Endothelial cell of umbilical vein (primary cell): Measurements from ENCODE around the gene CYSLTR2. TPM values are rescaled to one million over a fixed set of nuclear protein-coding genes. Genes with fewer than 3 reads are reported as not detected.

ENCODE experiments used
- BruUV-seq: library from RNA; stranded (reverse); fragments of 400-500 nt; replicated peaks from 2 replicates; lab custom pipeline; 2021; lab: Mats Ljungman, UMichigan
- CTCF ChIA-PET: fragments of 300-600, 350-600 bp; sonication (Branson Sonifier 250); formaldehyde crosslinking; loops from one replicate; lab custom pipeline; 2021; ENCODE audit warnings: antibody characterized with exemption, inconsistent platforms; lab: Charles Lee
- POLR2A ChIA-PET: fragments of 300-600, 350-600 bp; sonication (Branson Sonifier 250); formaldehyde crosslinking; loops from one replicate; lab custom pipeline; 2021; ENCODE audit warnings: antibody characterized with exemption, inconsistent platforms; lab: Charles Lee
- DNase-seq: peaks from one replicate; pipeline ENCODE4 v3.0.0-alpha.2; 2011; ENCODE audit warnings: low read depth, low spot score
- FAIRE-seq: peaks from 2 replicates; lab custom pipeline; 2011; peaks lifted over from hg19 to GRCh38; lab: Jason Lieb, UNC
- H2AFZ ChIP-seq: 2 replicates; pipeline ENCODE4 v1.6.0; 2012; ENCODE audit warnings: low read depth, low read length, control low read depth, inconsistent platforms
- H3K27ac ChIP-seq: 2 replicates; pipeline ENCODE4 v1.5.1; 2011; ENCODE audit warnings: low read depth, mild to moderate bottlenecking, control low read depth, low read length, moderate library complexity; ENCODE audit not compliant: insufficient read depth
- H3K27me3 ChIP-seq, 2 experiments: 2 replicates each; pipeline versions ENCODE4 v1.6.0 to v1.6.1; 2011; ENCODE audit warnings: low read length in 2 of 2, mixed read lengths in 1 of 2; ENCODE audit not compliant: control insufficient read depth in 2 of 2, insufficient read depth in 2 of 2
- H3K36me3 ChIP-seq, 2 experiments: 2 replicates in 1 of 2; 3 replicates in 1 of 2; pipeline ENCODE4 v1.5.1; 2011; ENCODE audit warnings: low read length in 2 of 2, mild to moderate bottlenecking in 1 of 2, moderate library complexity in 1 of 2; ENCODE audit not compliant: control insufficient read depth in 2 of 2, insufficient read depth in 2 of 2; ENCODE audit errors: extremely low read depth in 1 of 2
- H3K4me1 ChIP-seq: 3 replicates; pipeline ENCODE4 v1.5.1; 2011; ENCODE audit warnings: mild to moderate bottlenecking, low read length; ENCODE audit not compliant: control insufficient read depth, insufficient read depth; ENCODE audit errors: extremely low read depth
- H3K4me2 ChIP-seq: 2 replicates; pipeline ENCODE4 v1.6.1; 2011; ENCODE audit warnings: low read length, control low read depth, mixed read lengths; ENCODE audit not compliant: insufficient read depth
- H3K4me3 ChIP-seq, 3 experiments: fragments of 200-600 bp in 1 of 3; sonication (generic), shearing (Covaris generic) in 1 of 3; replicated peaks in 1 of 3; 2 replicates each; pipeline ENCODE4 v1.5.1; 2011 to 2016; ENCODE audit warnings: control low read depth in 3 of 3, low read length in 3 of 3, mild to moderate bottlenecking in 2 of 3, inconsistent platforms in 1 of 3, low read depth in 1 of 3, moderate library complexity in 1 of 3; ENCODE audit not compliant: insufficient read depth in 1 of 3
- H3K79me2 ChIP-seq: 2 replicates; pipeline ENCODE4 v1.6.0; 2012; ENCODE audit warnings: low read length, inconsistent platforms; ENCODE audit not compliant: control insufficient read depth, insufficient read depth
- H3K9ac ChIP-seq: replicated peaks from 2 replicates; pipeline ENCODE3; 2011; ENCODE audit warnings: low read length, control low read depth; ENCODE audit not compliant: insufficient read depth; ENCODE audit errors: extremely low read depth
- H3K9me1 ChIP-seq: replicated peaks from 3 replicates; pipeline ENCODE4 v1.6.0; 2011; ENCODE audit warnings: mild to moderate bottlenecking, low read length; ENCODE audit not compliant: control insufficient read depth, insufficient read depth; ENCODE audit errors: extremely low read depth
- H3K9me3 ChIP-seq: replicated peaks from 2 replicates; pipeline ENCODE4 v1.5.1; 2012; ENCODE audit warnings: low read length, inconsistent platforms; ENCODE audit not compliant: control insufficient read depth, insufficient read depth
- H4K20me1 ChIP-seq: replicated peaks from 2 replicates; pipeline ENCODE3; 2011; ENCODE audit warnings: mild to moderate bottlenecking, low read length; ENCODE audit not compliant: control insufficient read depth, insufficient read depth; ENCODE audit errors: extremely low read depth
- EZH2 ChIP-seq: IDR thresholded peaks from 2 replicates; pipeline ENCODE4 v1.6.1; 2012; ENCODE audit warnings: borderline replicate concordance, low read depth, mild to moderate bottlenecking, moderate library complexity, low read length, inconsistent platforms; ENCODE audit not compliant: severe bottlenecking
- FOS ChIP-seq: IDR thresholded peaks from 2 replicates; pipeline ENCODE4 v1.6.1; 2011; ENCODE audit warnings: mild to moderate bottlenecking, low read length, moderate library complexity, borderline replicate concordance; ENCODE audit not compliant: insufficient read depth
- GATA2 ChIP-seq: IDR thresholded peaks from 2 replicates; pipeline ENCODE4 v1.7.0; 2011; ENCODE audit warnings: low read depth, mild to moderate bottlenecking, moderate library complexity, mixed read lengths, low read length; ENCODE audit not compliant: insufficient read length, insufficient read depth
- JUN ChIP-seq: IDR thresholded peaks from 2 replicates; pipeline ENCODE4 v1.6.1; 2011; ENCODE audit warnings: borderline replicate concordance, low read depth; ENCODE audit not compliant: insufficient read length, insufficient read depth
- MYC ChIP-seq: IDR thresholded peaks from one replicate; pipeline ENCODE4 v1.6.1; 2011; ENCODE audit warnings: mild to moderate bottlenecking, low read depth, low read length
- POLR2A ChIP-seq: IDR thresholded peaks from 2 replicates; pipeline ENCODE4 v1.6.1; 2012; ENCODE audit warnings: low read depth, mild to moderate bottlenecking, control low read depth, low read length
- POLR2AphosphoS5 ChIP-seq: IDR thresholded peaks from 2 replicates; pipeline ENCODE4 v1.6.1; 2012; ENCODE audit warnings: low read depth, mild to moderate bottlenecking, control low read depth, low read length, moderate library complexity; ENCODE audit not compliant: insufficient read depth
- dilution Hi-C: fragments of 300-500 bp; cut with MboI; formaldehyde crosslinking; loops from one replicate; pipeline ENCODE4 v1.15.0; 2019; ENCODE audit warnings: low sequenced_read_pairs; ENCODE audit not compliant: extremely low pct_ligation_motif_present
- intact Hi-C: fragments of 100-400 bp; cut with micrococcal nuclease; formaldehyde crosslinking; loops from one replicate; pipeline ENCODE4 v1.10.0; 2022
- polyA plus RNA-seq, 4 experiments: library from polyadenylated mRNA; depleted of rRNA in 3 of 4; stranded (reverse) in 3 of 4; unstranded in 1 of 4; fragments of >200 nt; gene quantifications; 2 replicates each; pipeline versions ENCODE4 v1.2.1 to v1.2.3, GENCODE V29; 2011 to 2012; ENCODE audit warnings: missing spikeins in 1 of 4
- total RNA-seq: library from RNA; stranded (reverse); gene quantifications from 2 replicates; pipeline ENCODE4 v1.2.3, GENCODE V29; 2021
- TF ChIP-seq, protein P1 (sequence below), 2 donors: IDR thresholded peaks; 1 replicate in 1 of 2; 2 replicates in 1 of 2; pipeline ENCODE4 v1.5.1; 2011; ENCODE audit warnings: low read length in 2 of 2, mild to moderate bottlenecking in 2 of 2, moderate library complexity in 2 of 2, control low read depth in 1 of 2, inconsistent platforms in 1 of 2, low read depth in 1 of 2; ENCODE audit not compliant: insufficient read depth in 1 of 2; ENCODE audit errors: extremely low read depth in 1 of 2
- TF ChIP-seq, protein P2 (sequence below): IDR thresholded peaks from 2 replicates; pipeline ENCODE4 v1.6.1; 2011; ENCODE audit not compliant: insufficient read depth, insufficient read length

The CYSLTR2 gene
- total and polyA plus RNA-seq, 2 donors (not counting 3 experiments of a cell fraction or from before 2014, with no cell fraction given): 0.10 to 0.31 TPM

DNA sequence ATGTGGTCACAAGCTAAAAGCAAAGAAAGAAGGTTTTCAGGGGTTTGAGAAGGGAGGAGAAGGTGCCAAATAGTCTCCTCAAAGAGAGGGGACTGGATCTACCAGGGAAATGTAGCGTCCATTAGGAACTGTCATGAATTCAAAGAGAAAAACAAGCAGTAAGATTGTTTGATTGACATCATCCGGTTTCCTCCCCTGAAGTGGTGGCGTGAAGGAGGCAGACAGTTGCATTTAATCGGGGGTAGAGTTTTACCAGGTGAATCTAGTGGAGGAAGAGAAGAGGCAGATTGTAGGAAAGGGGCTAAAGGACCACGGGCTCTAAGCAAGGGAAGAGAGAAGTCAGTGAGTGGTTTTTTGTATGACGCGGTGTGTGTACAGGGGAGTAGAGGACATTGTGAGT, 13.0 kb upstream of the CYSLTR2 start:
- no peak for DNase-seq
- peaks cover 0 to 2% of the 10 kb centered on the region in 2 experiments for H3K27me3 ChIP-seq
- H3K4me1 ChIP-seq: no peaks in the 10 kb centered on the region
- no peak overlapping the region for H3K4me2 ChIP-seq
- no peaks in the 10 kb centered on the region for H3K9me1 ChIP-seq
- intact Hi-C loops: no loop called here
- no peak for FAIRE-seq
- BruUV-seq: no TSS peak
- no peak overlapping the region for H3K4me3 ChIP-seq
- H3K36me3 ChIP-seq: no peaks in the 10 kb centered on the region
- H4K20me1 ChIP-seq: no peaks in the 10 kb centered on the region
- TF ChIP-seq FOS (no peak), POLR2A (no peak), EZH2 (no peak), GATA2 (no peak), MYC (no peak), POLR2AphosphoS5 (no peak), JUN (no peak)
- TF ChIP-seq, protein P1, sequence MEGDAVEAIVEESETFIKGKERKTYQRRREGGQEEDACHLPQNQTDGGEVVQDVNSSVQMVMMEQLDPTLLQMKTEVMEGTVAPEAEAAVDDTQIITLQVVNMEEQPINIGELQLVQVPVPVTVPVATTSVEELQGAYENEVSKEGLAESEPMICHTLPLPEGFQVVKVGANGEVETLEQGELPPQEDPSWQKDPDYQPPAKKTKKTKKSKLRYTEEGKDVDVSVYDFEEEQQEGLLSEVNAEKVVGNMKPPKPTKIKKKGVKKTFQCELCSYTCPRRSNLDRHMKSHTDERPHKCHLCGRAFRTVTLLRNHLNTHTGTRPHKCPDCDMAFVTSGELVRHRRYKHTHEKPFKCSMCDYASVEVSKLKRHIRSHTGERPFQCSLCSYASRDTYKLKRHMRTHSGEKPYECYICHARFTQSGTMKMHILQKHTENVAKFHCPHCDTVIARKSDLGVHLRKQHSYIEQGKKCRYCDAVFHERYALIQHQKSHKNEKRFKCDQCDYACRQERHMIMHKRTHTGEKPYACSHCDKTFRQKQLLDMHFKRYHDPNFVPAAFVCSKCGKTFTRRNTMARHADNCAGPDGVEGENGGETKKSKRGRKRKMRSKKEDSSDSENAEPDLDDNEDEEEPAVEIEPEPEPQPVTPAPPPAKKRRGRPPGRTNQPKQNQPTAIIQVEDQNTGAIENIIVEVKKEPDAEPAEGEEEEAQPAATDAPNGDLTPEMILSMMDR (IDR thresholded peaks at IDR 0.05; ENCODE audit: extremely low read depth in 1 of 2, insufficient read depth in 1 of 2, low read depth in 1 of 2, low read length in 2 of 2): no peak
- TF ChIP-seq, protein P2, sequence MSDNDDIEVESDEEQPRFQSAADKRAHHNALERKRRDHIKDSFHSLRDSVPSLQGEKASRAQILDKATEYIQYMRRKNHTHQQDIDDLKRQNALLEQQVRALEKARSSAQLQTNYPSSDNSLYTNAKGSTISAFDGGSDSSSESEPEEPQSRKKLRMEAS: no peak
- POLR2A ChIA-PET: no interaction called here
- H3K27ac ChIP-seq: no peak overlapping the region
- no peaks in the 10 kb centered on the region for H3K79me2 ChIP-seq
- H2AFZ ChIP-seq: no peak overlapping the region
- dilution Hi-C loops: no loop called here
- CTCF ChIA-PET: no interaction called here
- H3K9ac ChIP-seq: no peak overlapping the region
- H3K9me3 ChIP-seq: no peaks in the 10 kb centered on the region
